ENCODE results near the gene KLK12.

KLK12 gene

GRCh38 chr19:51055866-51056265, 21.1 kb upstream of the KLK12 start:
- DNase-seq = no peak

GRCh38 chr19:51047031-51047335, 12.2 kb upstream of the KLK12 start:
- no peak for DNase-seq

- DNase-seq = no peak
Observed at GRCh38 chr19:51044327-51044726, 9.5 kb upstream of the KLK12 start.

- DNase-seq = no peak
Observed at GRCh38 chr19:51043497-51043896, 8.7 kb upstream of the KLK12 start.

GRCh38 chr19:51040151-51040550, 5.3 kb upstream of the KLK12 start:
- no peak for DNase-seq

- DNase-seq = no peak
Observed at GRCh38 chr19:51036519-51036918, 1.7 kb upstream of the KLK12 start.

GRCh38 chr19:51031880-51032225, 2.9 kb downstream of the KLK12 start:
- DNase-seq = no peak

- no peak for DNase-seq
Observed at GRCh38 chr19:51031220-51031879, 3.5 kb downstream of the KLK12 start.

GRCh38 chr19:51030631-51031030, 4.2 kb downstream of the KLK12 start:
- no peak for DNase-seq

- no peak for DNase-seq
Observed at GRCh38 chr19:51029718-51030117, 5.1 kb downstream of the KLK12 start.

GRCh38 chr19:51027873-51028272, 6.9 kb downstream of the KLK12 start:
- no peak for DNase-seq

GRCh38 chr19:51027126-51027806, 7.5 kb downstream of the KLK12 start:
- no peak for DNase-seq

- no peak for DNase-seq
Observed at GRCh38 chr19:51026554-51026831, 8.3 kb downstream of the KLK12 start, which contains the start of gene KLK11. TSS of gene KLK11 (minus strand) at chr19:51026616. CDS start at chr19:51025631, 985 bp downstream.

GRCh38 chr19:51025809-51026553, 8.8 kb downstream of the KLK12 start:
- DNase-seq = no peak

GRCh38 chr19:51025401-51025800, 9.4 kb downstream of the KLK12 start:
- DNase-seq = no peak

- no peak for DNase-seq
Observed at GRCh38 chr19:51024924-51025323, 9.9 kb downstream of the KLK12 start.

- no peak for DNase-seq
Observed at GRCh38 chr19:51023946-51024345, 10.9 kb downstream of the KLK12 start.

- DNase-seq = no peak
Observed at GRCh38 chr19:51022526-51022925, 12.3 kb downstream of the KLK12 start.

- DNase-seq = peak in 6 of 56 donors; percentile 3 to 45 (median 8)
Observed at GRCh38 chr19:51020988-51021651, 13.7 kb downstream of the KLK12 start.

- DNase-seq = no peak
Observed at GRCh38 chr19:51019544-51019925, 15.3 kb downstream of the KLK12 start, which contains the start of gene KLK10. TSS of gene KLK10 (minus strand) at chr19:51019709. CDS start at chr19:51019130, 579 bp downstream.

GRCh38 chr19:51018745-51019543, 15.9 kb downstream of the KLK12 start:
- peak in 2 of 56 donors; percentile 5 to 11 for DNase-seq
